Upper lobe of left lung (tissue), 4 donors: ENCODE results near the gene IRF1.

ENCODE experiments used
- CTCF ChIP-seq, 6 experiments: fragments of 450-650 bp in 4 of 6; fragments of 200-600 bp in 2 of 6; sonication (generic) in 2 of 6; IDR thresholded peaks; one replicate each; pipeline ENCODE4 v1.5.1; 2016 to 2019; ENCODE audit warnings: antibody characterized with exemption in 6 of 6
- EP300 ChIP-seq, 4 donors: sonication (generic); formaldehyde crosslinking; IDR thresholded peaks; one replicate each; pipeline ENCODE4 v1.5.1; 2017; ENCODE audit warnings: antibody characterized with exemption in 4 of 4, control low read depth in 2 of 4
- POLR2AphosphoS5 ChIP-seq, 2 donors: sonication (generic); formaldehyde crosslinking; IDR thresholded peaks; one replicate each; pipeline ENCODE4 v1.5.1; 2017; ENCODE audit warnings: antibody characterized with exemption in 2 of 2

DNA sequence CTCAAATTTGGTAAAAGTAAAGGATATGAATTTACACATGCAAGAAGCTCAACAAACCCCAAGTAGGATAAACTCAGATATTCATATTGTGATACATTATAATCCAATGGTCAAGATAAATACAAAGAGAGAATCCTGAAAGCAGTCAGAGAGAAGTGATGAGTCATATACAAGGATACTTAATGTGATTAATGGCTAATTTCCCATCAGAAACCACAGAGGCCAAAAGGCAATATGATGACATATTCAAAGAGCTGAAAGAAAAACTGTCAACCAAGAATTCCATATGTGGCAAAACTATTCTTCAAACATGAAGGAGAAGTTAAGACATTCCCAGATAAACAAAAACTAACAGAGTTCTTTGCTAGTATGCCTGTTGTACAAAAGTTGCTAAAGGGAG, 19.5 kb upstream of the IRF1 start:
- TF ChIP-seq CTCF (IDR thresholded peaks at IDR 0.05) (no peak), POLR2AphosphoS5 (IDR thresholded peaks at IDR 0.05) (no peak), EP300 (IDR thresholded peaks at IDR 0.05) (no peak)
